Loucy (cell line): Measurements from ENCODE around the gene EAF2.
A peak's percentile ranks its signal among the peaks of the same experiment; 100 is the strongest.

ENCODE experiments used
- CTCF ChIP-seq: fragments of 200-600 bp; sonication (generic); conservative IDR thresholded peaks from 2 replicates; pipeline ENCODE4 v1.5.1; 2014; ENCODE audit warnings: mild to moderate bottlenecking, antibody characterized with exemption, low read length
- EZH2phosphoT487 ChIP-seq: fragments of 200-600 bp; IDR thresholded peaks from 2 replicates; pipeline ENCODE4 v1.6.1; 2018; ENCODE audit warnings: antibody characterized with exemption, mild to moderate bottlenecking, moderate library complexity, borderline replicate concordance

GRCh38 chr3:121883507-121883906 is 48.5 kb downstream of the EAF2 start:
- peak; percentile 77 for TF ChIP-seq CTCF
- no peak for TF ChIP-seq EZH2phosphoT487
